Keratinocyte (primary cell): ENCODE measurements around the gene GNG14. TPM values are rescaled to one million over a fixed set of nuclear protein-coding genes. Genes with fewer than 3 reads are reported as not detected.

Source experiments
- DNase-seq: peaks from one replicate; pipeline ENCODE4 v3.0.0-alpha.2; 2011; ENCODE audit warnings: low read depth, missing footprints, low spot score
- FAIRE-seq: peaks from 2 replicates; lab custom pipeline; 2011; peaks lifted over from hg19 to GRCh38; lab: Jason Lieb, UNC
- H2AFZ ChIP-seq: 2 replicates; pipeline ENCODE4 v1.6.0; 2012; ENCODE audit warnings: low read length, control low read depth, inconsistent platforms; ENCODE audit not compliant: control insufficient read depth
- H3K27ac ChIP-seq: 2 replicates; pipeline ENCODE4 v1.5.1; 2011; ENCODE audit warnings: low read length; ENCODE audit not compliant: control insufficient read depth, insufficient read depth
- H3K27me3 ChIP-seq: 3 replicates; pipeline ENCODE4 v1.6.0; 2011; ENCODE audit warnings: low read length; ENCODE audit not compliant: control insufficient read depth, insufficient read depth; ENCODE audit errors: extremely low read depth
- H3K36me3 ChIP-seq, 2 experiments: 2 replicates in 1 of 2; 3 replicates in 1 of 2; pipeline ENCODE4 v1.5.1; 2011; ENCODE audit warnings: low read length in 2 of 2, mild to moderate bottlenecking in 1 of 2; ENCODE audit not compliant: control insufficient read depth in 2 of 2, insufficient read depth in 2 of 2; ENCODE audit errors: extremely low read depth in 1 of 2
- H3K4me1 ChIP-seq: 3 replicates; pipeline ENCODE4 v1.5.1; 2011; ENCODE audit warnings: low read length; ENCODE audit not compliant: control insufficient read depth, insufficient read depth; ENCODE audit errors: extremely low read depth
- H3K4me2 ChIP-seq: 3 replicates; pipeline ENCODE4 v1.6.0; 2011; ENCODE audit warnings: low read depth, low read length; ENCODE audit not compliant: control insufficient read depth, insufficient read depth; ENCODE audit errors: extremely low read depth
- H3K4me3 ChIP-seq, 3 experiments: fragments of 200-600 bp in 1 of 3; sonication (generic) in 1 of 3; 2 replicates in 2 of 3; 3 replicates in 1 of 3; pipeline ENCODE4 v1.5.1; 2011 to 2016; ENCODE audit warnings: low read length in 3 of 3, mild to moderate bottlenecking in 3 of 3, control low read depth in 2 of 3, inconsistent platforms in 1 of 3, low read depth in 1 of 3, mixed read lengths in 1 of 3, mixed run types in 1 of 3, moderate library complexity in 1 of 3; ENCODE audit not compliant: control insufficient read depth in 2 of 3, insufficient read depth in 2 of 3; ENCODE audit errors: extremely low read depth in 1 of 3
- H3K79me2 ChIP-seq: 2 replicates; pipeline ENCODE4 v1.6.0; 2012; ENCODE audit warnings: low read length; ENCODE audit not compliant: control insufficient read depth, insufficient read depth
- H3K9ac ChIP-seq: 3 replicates; pipeline ENCODE4 v1.6.0; 2011; ENCODE audit warnings: low read length; ENCODE audit not compliant: control insufficient read depth, insufficient read depth; ENCODE audit errors: extremely low read depth
- H3K9me1 ChIP-seq: 3 replicates; pipeline ENCODE4 v1.6.0; 2011; ENCODE audit warnings: low read length; ENCODE audit not compliant: control insufficient read depth, insufficient read depth; ENCODE audit errors: extremely low read depth
- H3K9me3 ChIP-seq: 2 replicates; pipeline ENCODE4 v1.5.1; 2012; ENCODE audit warnings: low read depth, low read length; ENCODE audit not compliant: control insufficient read depth
- H4K20me1 ChIP-seq: 3 replicates; pipeline ENCODE4 v1.6.0; 2011; ENCODE audit warnings: low read length; ENCODE audit not compliant: control insufficient read depth, insufficient read depth; ENCODE audit errors: extremely low read depth
- CTCF ChIP-seq, 3 experiments: IDR thresholded peaks in 1 of 3; conservative IDR thresholded peaks in 1 of 3; optimal IDR thresholded peaks in 1 of 3; 2 replicates in 2 of 3; 3 replicates in 1 of 3; pipeline versions ENCODE3 to v1.5.1; 2011; ENCODE audit warnings: low read length in 3 of 3, mild to moderate bottlenecking in 3 of 3, moderate library complexity in 2 of 3, control low read depth in 1 of 3, inconsistent platforms in 1 of 3; ENCODE audit not compliant: insufficient read depth in 2 of 3; ENCODE audit errors: extremely low read depth in 1 of 3
- EZH2 ChIP-seq: IDR thresholded peaks from one replicate; pipeline ENCODE4 v1.6.1; 2012; ENCODE audit warnings: inconsistent platforms, mild to moderate bottlenecking, low read length, moderate library complexity
- dilution Hi-C: fragments of 300-500 bp; cut with MboI; formaldehyde crosslinking; loops from one replicate; pipeline ENCODE4 v1.7.0; 2020; ENCODE audit warnings: low sequenced_read_pairs; ENCODE audit not compliant: extremely low pct_ligation_motif_present
- polyA plus RNA-seq, 5 experiments: library from polyadenylated mRNA; depleted of rRNA in 3 of 5; stranded (reverse) in 3 of 5; stranded (forward) in 1 of 5; unstranded in 1 of 5; fragments of >200 nt; gene quantifications; 1 replicate in 1 of 5; 2 replicates in 3 of 5; 3 replicates in 1 of 5; pipeline versions ENCODE4 v1.2.1 to v1.2.3, GENCODE V29; 2011 to 2012; ENCODE audit warnings: missing spikeins in 2 of 5, low read depth in 1 of 5, low replicate concordance in 1 of 5

GNG14 gene
- polyA plus RNA-seq, 1 donor (not counting 4 experiments of a cell fraction or from before 2014, with no cell fraction given): not detected

GRCh38 chr19:12648088-12648487, 39.7 kb upstream of the GNG14 start:
- no peaks in the 10 kb centered on the region for H3K4me1 ChIP-seq
- H3K79me2 ChIP-seq: no peaks in the 10 kb centered on the region
- DNase-seq (no peak), FAIRE-seq (no peak)
- peak in 1 of 3 experiments; percentile 46 for TF ChIP-seq CTCF (optimal IDR thresholded peaks at IDR 0.05 in 1 of 3, IDR thresholded peaks at IDR 0.05 in 1 of 3, conservative IDR thresholded peaks at IDR 0.05 in 1 of 3; ENCODE audit: extremely low read depth in 1 of 3, insufficient read depth in 2 of 3, low read length in 3 of 3)
- TF ChIP-seq EZH2: no peak
- H3K36me3 ChIP-seq: peaks cover 0 to 6% of the 10 kb centered on the region in 2 experiments
- peak overlapping the region; percentile 27 for H3K4me2 ChIP-seq
- H3K27me3 ChIP-seq: no peaks in the 10 kb centered on the region
- no peaks in the 10 kb centered on the region for H3K9me3 ChIP-seq
- no peaks in the 10 kb centered on the region for H3K9me1 ChIP-seq
- H3K4me3 ChIP-seq: no peak overlapping the region
- dilution Hi-C loops: no loop called here
- no peaks in the 10 kb centered on the region for H4K20me1 ChIP-seq
- no peak overlapping the region for H3K27ac ChIP-seq
- no peak overlapping the region for H2AFZ ChIP-seq
- H3K9ac ChIP-seq: no peak overlapping the region

- no peak for FAIRE-seq
- Histone ChIP-seq H3K9me3 (no peaks in the 10 kb centered on the region), H3K9me1 (no peaks in the 10 kb centered on the region), H3K4me2 (no peak overlapping the region), H3K79me2 (no peaks in the 10 kb centered on the region), H3K36me3 (peaks cover 0 to 7% of the 10 kb centered on the region in 2 experiments), H3K4me3 (no peak overlapping the region), H3K4me1 (no peaks in the 10 kb centered on the region), H3K27me3 (no peaks in the 10 kb centered on the region), H2AFZ (no peak overlapping the region), H3K27ac (no peak overlapping the region), H4K20me1 (no peaks in the 10 kb centered on the region), H3K9ac (no peak overlapping the region)
- dilution Hi-C loops: no loop called here
- no peak for TF ChIP-seq CTCF (optimal IDR thresholded peaks at IDR 0.05 in 1 of 3, IDR thresholded peaks at IDR 0.05 in 1 of 3, conservative IDR thresholded peaks at IDR 0.05 in 1 of 3; ENCODE audit: extremely low read depth in 1 of 3, insufficient read depth in 2 of 3, low read length in 3 of 3)
- TF ChIP-seq EZH2: no peak
- DNase-seq: no peak
Measured at GRCh38 chr19:12649941-12650340, 37.9 kb upstream of the GNG14 start.
